Smooth muscle cell (in vitro differentiated cells): ENCODE measurements around the gene COL6A3. TPM values are rescaled to one million over a fixed set of nuclear protein-coding genes. Genes with fewer than 3 reads are reported as not detected.
A peak's percentile ranks its signal among the peaks of the same experiment; 100 is the strongest.

Experiments
- DNase-seq: peaks from one replicate; lab custom pipeline; 2025; ENCODE audit not compliant: unreplicated experiment; lab: John Stamatoyannopoulos, UW
- H2AFZ ChIP-seq: fragments of 200-600 bp; sonication (generic); 2 replicates; pipeline ENCODE4 v1.6.0; 2016; ENCODE audit warnings: antibody characterized with exemption, low read depth, mild to moderate bottlenecking
- H3F3A ChIP-seq: fragments of 200-600 bp; sonication (generic); 2 replicates; pipeline ENCODE4 v1.6.0; 2017; ENCODE audit warnings: antibody characterized with exemption, low read depth
- H3K27ac ChIP-seq: fragments of 200-600 bp; sonication (generic); 2 replicates; pipeline ENCODE4 v1.5.1; 2016; ENCODE audit warnings: low read depth, mild to moderate bottlenecking
- H3K27me3 ChIP-seq: fragments of 200-600 bp; sonication (generic); 2 replicates; pipeline ENCODE4 v1.6.1; 2016; ENCODE audit warnings: low read depth, mild to moderate bottlenecking
- H3K36me3 ChIP-seq: fragments of 200-600 bp; sonication (generic); 2 replicates; pipeline ENCODE4 v1.5.1; 2016; ENCODE audit warnings: low read depth
- H3K4me1 ChIP-seq: fragments of 200-600 bp; sonication (generic); 2 replicates; pipeline ENCODE4 v1.5.1; 2016; ENCODE audit warnings: low read depth
- H3K4me2 ChIP-seq: fragments of 200-600 bp; sonication (generic); 2 replicates; pipeline ENCODE4 v1.6.0; 2016; ENCODE audit warnings: mild to moderate bottlenecking
- H3K4me3 ChIP-seq: fragments of 200-600 bp; sonication (generic); 2 replicates; pipeline ENCODE4 v1.5.1; 2016; ENCODE audit warnings: mild to moderate bottlenecking
- H3K79me2 ChIP-seq: fragments of 200-600 bp; sonication (generic); 2 replicates; pipeline ENCODE4 v1.6.0; 2016; ENCODE audit warnings: low read depth, mild to moderate bottlenecking
- H3K9ac ChIP-seq: fragments of 200-600 bp; sonication (generic); 2 replicates; pipeline ENCODE4 v1.6.0; 2016; ENCODE audit warnings: low read depth
- H3K9me3 ChIP-seq: fragments of 200-600 bp; sonication (generic); replicated peaks from 2 replicates; pipeline ENCODE4 v1.5.1; 2016; ENCODE audit warnings: low read depth
- H4K20me1 ChIP-seq: fragments of 200-600 bp; sonication (generic); 2 replicates; pipeline ENCODE4 v1.6.0; 2016; ENCODE audit warnings: low read depth
- WGBS: methylation state at CpG from one replicate; pipeline ENCODE4 v1.1.7; 2016; ENCODE audit warnings: low lambda C conversion rate; 5-methylcytosine and 5-hydroxymethylcytosine counted together
- polyA plus RNA-seq: library from polyadenylated mRNA; unstranded; fragments of >200 nt; fragmentation: Nextera tagmentation; extraction: Ambion mirVana; gene quantifications from 2 replicates; pipeline ENCODE4 v1.2.1, GENCODE V29; 2016
- total RNA-seq: library from RNA; depleted of rRNA; stranded (reverse); fragments of >200 nt; gene quantifications from 2 replicates; pipeline ENCODE4 v1.2.3, GENCODE V29; 2014
- TF ChIP-seq, protein P1 (sequence below): fragments of 200-600 bp; sonication (generic); IDR thresholded peaks from 2 replicates; pipeline ENCODE4 v1.5.1; 2017; ENCODE audit warnings: borderline replicate concordance, mild to moderate bottlenecking, antibody characterized with exemption; ENCODE audit not compliant: insufficient read depth, poor library complexity, severe bottlenecking

Gene COL6A3
- total and polyA plus RNA-seq, 2 experiments from 2014 or later = 888 to 1,708 TPM

DNA sequence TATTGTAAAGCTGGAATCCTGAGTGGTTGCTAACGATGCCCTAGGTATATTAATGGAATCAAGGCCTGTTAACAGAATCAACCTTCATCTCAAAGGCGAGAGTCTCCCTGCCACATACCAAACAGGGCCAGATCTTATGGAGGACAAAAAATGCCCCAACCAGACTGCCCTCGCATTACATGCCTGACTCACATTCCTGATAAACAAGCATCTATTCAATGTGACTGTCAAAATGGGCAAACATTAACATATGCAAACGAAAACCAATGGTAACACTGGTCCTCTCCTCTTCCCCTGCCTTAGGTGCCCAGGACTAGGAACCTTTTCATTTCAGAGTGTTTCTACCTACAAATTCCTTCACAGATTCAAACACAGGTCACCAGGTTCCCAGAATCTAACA lies 83.4 kb downstream of the COL6A3 start:
- Histone ChIP-seq H3K79me2 (peaks cover 18% of the 10 kb centered on the region), H4K20me1 (peaks cover 29% of the 10 kb centered on the region), H2AFZ (no peak overlapping the region), H3K9me3 (no peaks in the 10 kb centered on the region), H3K4me3 (no peak overlapping the region), H3K4me2 (no peak overlapping the region), H3K36me3 (peaks cover 23% of the 10 kb centered on the region), H3K27ac (peak overlapping the region; percentile 91), H3K27me3 (no peaks in the 10 kb centered on the region), H3K9ac (no peak overlapping the region), H3K4me1 (peaks cover 19% of the 10 kb centered on the region), H3F3A (peaks cover 80% of the 10 kb centered on the region)
- WGBS = 46% methylated on average over 4 of the region's 4 CpGs
- TF ChIP-seq, protein P1, sequence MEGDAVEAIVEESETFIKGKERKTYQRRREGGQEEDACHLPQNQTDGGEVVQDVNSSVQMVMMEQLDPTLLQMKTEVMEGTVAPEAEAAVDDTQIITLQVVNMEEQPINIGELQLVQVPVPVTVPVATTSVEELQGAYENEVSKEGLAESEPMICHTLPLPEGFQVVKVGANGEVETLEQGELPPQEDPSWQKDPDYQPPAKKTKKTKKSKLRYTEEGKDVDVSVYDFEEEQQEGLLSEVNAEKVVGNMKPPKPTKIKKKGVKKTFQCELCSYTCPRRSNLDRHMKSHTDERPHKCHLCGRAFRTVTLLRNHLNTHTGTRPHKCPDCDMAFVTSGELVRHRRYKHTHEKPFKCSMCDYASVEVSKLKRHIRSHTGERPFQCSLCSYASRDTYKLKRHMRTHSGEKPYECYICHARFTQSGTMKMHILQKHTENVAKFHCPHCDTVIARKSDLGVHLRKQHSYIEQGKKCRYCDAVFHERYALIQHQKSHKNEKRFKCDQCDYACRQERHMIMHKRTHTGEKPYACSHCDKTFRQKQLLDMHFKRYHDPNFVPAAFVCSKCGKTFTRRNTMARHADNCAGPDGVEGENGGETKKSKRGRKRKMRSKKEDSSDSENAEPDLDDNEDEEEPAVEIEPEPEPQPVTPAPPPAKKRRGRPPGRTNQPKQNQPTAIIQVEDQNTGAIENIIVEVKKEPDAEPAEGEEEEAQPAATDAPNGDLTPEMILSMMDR = no peak
- no peak for DNase-seq

DNA sequence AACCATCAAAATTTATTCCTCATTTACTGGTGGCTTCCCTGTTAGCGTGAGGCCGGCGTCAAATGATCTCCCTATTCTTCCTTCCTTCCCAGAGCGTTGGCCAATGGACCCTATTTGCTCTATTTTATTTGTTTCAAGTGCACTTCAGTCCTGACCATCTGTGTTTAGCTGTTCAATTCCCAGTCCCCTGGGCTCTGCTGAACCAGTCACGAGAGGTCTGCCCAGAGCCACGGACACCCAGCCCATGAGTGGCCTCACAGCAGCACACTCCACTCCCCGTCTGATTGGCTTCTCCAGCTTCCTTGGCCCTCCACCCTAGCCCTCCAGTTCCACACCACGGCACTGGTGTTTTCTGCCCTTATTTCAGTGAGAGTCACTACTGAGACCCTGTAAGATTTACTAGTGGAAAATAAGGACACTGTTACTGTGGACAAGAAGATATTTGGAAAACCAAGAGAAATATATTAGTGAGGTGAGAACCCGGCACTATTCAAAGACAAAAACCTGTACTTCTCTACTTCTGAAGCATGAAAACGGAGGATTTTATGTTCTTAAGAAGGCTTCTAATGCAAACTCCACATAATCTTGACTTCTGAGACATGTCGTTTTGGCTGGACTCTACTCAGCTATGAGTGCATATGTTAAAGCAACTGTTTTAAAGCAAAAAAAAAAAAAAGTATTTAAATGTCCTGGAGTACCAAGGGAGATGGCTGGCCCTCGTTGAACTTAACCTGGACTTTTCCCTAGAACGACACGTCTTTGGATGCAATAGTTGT lies 86.6 kb downstream of the COL6A3 start:
- peaks cover 26% of the 10 kb centered on the region for H4K20me1 ChIP-seq
- no peak for DNase-seq
- peaks cover 4% of the 10 kb centered on the region for H3K36me3 ChIP-seq
- no peak overlapping the region for H3K9ac ChIP-seq
- no peak overlapping the region for H2AFZ ChIP-seq
- H3K4me3 ChIP-seq = no peak overlapping the region
- WGBS = 81% methylated on average over 14 of the region's 14 CpGs
- peaks cover 15% of the 10 kb centered on the region for H3K4me1 ChIP-seq
- H3K4me2 ChIP-seq = peak overlapping the region; percentile 32
- no peaks in the 10 kb centered on the region for H3K9me3 ChIP-seq
- TF ChIP-seq, protein P1 = no peak
- H3K27ac ChIP-seq = peak overlapping the region; percentile 91
- H3K27me3 ChIP-seq = no peaks in the 10 kb centered on the region
- H3K79me2 ChIP-seq = peaks cover 10% of the 10 kb centered on the region
- H3F3A ChIP-seq = peaks cover 88% of the 10 kb centered on the region

DNA sequence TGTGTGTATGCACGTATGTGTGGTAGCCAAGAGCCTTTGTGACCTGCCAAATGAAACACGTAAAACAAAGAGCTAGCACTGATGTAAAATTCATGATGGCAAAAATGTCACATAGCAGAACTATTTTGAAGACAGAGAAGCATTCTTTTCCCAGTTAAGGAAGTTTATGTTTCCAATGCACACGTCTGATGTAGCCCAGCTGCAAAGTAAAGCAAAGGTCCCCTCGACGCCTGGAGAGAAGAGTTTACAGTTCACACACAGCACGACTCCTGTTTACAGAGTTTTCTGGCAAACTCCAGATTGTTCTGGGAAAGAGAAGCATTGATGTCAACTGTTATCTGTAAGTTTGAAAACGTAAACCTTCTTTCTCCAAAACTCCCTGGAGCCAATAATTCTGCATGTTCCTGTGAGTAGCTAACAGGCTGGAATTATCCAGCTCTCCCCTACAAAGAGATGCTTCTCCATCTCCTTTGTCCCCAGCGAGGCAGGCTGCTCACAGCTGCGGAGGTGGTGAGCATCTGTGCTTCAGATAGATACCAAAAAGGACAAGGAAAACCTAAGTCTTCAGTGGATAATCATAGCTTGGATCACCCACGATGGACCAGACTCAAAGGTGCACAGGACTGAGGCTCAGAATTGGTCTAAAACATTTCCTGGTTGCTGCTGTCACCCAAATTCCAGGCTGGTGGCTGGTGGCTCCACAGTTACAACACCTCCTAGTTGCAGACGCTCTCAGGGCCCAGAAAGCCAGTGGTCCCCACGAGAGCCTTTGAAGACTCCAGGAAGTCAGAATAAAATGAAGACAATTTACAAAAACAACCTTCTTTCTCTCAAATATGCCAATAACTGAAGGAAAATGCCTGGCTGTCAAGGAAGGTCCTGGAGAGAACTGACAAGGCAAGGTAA lies 87.4 kb downstream of the COL6A3 start:
- H3K27ac ChIP-seq = peak overlapping the region; percentile 91
- no peak for DNase-seq
- TF ChIP-seq, protein P1 = no peak
- peak overlapping the region; percentile 32 for H3K4me2 ChIP-seq
- no peak overlapping the region for H3K4me3 ChIP-seq
- no peak overlapping the region for H3K9ac ChIP-seq
- H2AFZ ChIP-seq = no peak overlapping the region
- peaks cover 7% of the 10 kb centered on the region for H3K79me2 ChIP-seq
- H4K20me1 ChIP-seq = peaks cover 24% of the 10 kb centered on the region
- peaks cover 4% of the 10 kb centered on the region for H3K36me3 ChIP-seq
- H3K9me3 ChIP-seq = no peaks in the 10 kb centered on the region
- whole genome bisulfite sequencing = 44% methylated on average over 12 of the region's 12 CpGs
- H3K4me1 ChIP-seq = peaks cover 13% of the 10 kb centered on the region
- H3K27me3 ChIP-seq = no peaks in the 10 kb centered on the region
- peaks cover 89% of the 10 kb centered on the region for H3F3A ChIP-seq
